K562 (cell line): ENCODE results near the gene DHCR7. TPM values are rescaled to one million over a fixed set of nuclear protein-coding genes. Genes with fewer than 3 reads are reported as not detected.

Experiments
- ATAC-seq: fragments of 200-7000 bp; cut with Tn5 transposase; 3 replicates; pipeline ENCODE4 v1.9.1; 2020; ENCODE audit warnings: moderate library complexity
- BruUV-seq: library from RNA; stranded (reverse); fragments of 400-500 nt; replicated peaks from 2 replicates; lab custom pipeline; 2021; lab: Mats Ljungman, UMichigan
- CTCF ChIA-PET: fragments of 300-600 bp; formaldehyde crosslinking; extraction: SDS; loops from one replicate; lab custom pipeline; 2021; ENCODE audit warnings: low intra/inter-chr PET ratio; lab: Yijun Ruan, JAX
- POLR2A ChIA-PET: fragments of 300-600, 350-650 bp; sonication (Branson Sonifier 250); formaldehyde crosslinking; extraction: SDS; loops from one replicate; lab custom pipeline; 2021; ENCODE audit warnings: antibody characterized with exemption, inconsistent platforms; lab: Yijun Ruan, JAX
- DNase-seq, 4 experiments: peaks; one replicate each; pipeline versions ENCODE4 v3.0.0 to v3.0.0-alpha.2; 2011 to 2018; ENCODE audit warnings: low spot score in 3 of 4, mixed read lengths in 3 of 4; ENCODE audit errors: extremely low read depth in 1 of 4
- FAIRE-seq: peaks from 2 replicates; lab custom pipeline; 2011; peaks lifted over from hg19 to GRCh38; lab: Jason Lieb, UNC
- H2AFZ ChIP-seq: 2 replicates; pipeline ENCODE4 v1.6.0; 2011; ENCODE audit warnings: low read depth, low read length, control low read depth, inconsistent platforms
- H3K27ac ChIP-seq: fragments of 200-600 bp; 3 replicates; pipeline ENCODE4 v1.8.0; 2011; ENCODE audit warnings: low read depth, mild to moderate bottlenecking, control low read depth, inconsistent platforms, low read length, moderate library complexity, mixed read lengths; ENCODE audit errors: extremely low read depth
- H3K27me3 ChIP-seq, 2 experiments: fragments of 300-600 bp in 1 of 2; 2 replicates in 1 of 2; 3 replicates in 1 of 2; pipeline versions ENCODE4 v1.6.0 to v1.8.0; 2011; ENCODE audit warnings: inconsistent platforms in 2 of 2, low read length in 2 of 2, mild to moderate bottlenecking in 1 of 2, mixed read lengths in 1 of 2, moderate library complexity in 1 of 2; ENCODE audit not compliant: control insufficient read depth in 2 of 2, insufficient read depth in 2 of 2
- H3K36me3 ChIP-seq: fragments of 300-600 bp; 3 replicates; pipeline ENCODE4 v1.8.0; 2011; ENCODE audit warnings: mild to moderate bottlenecking, low read length, inconsistent platforms; ENCODE audit not compliant: control insufficient read depth, insufficient read depth
- H3K4me1 ChIP-seq, 2 experiments: fragments of 200-600 bp in 1 of 2; replicated peaks in 1 of 2; 2 replicates in 1 of 2; 3 replicates in 1 of 2; pipeline versions ENCODE4 v1.5.1 to v1.8.0; 2011; ENCODE audit warnings: inconsistent platforms in 2 of 2, low read length in 2 of 2, mild to moderate bottlenecking in 1 of 2, mixed read lengths in 1 of 2, moderate library complexity in 1 of 2; ENCODE audit not compliant: control insufficient read depth in 2 of 2, insufficient read depth in 2 of 2
- H3K4me2 ChIP-seq: 2 replicates; pipeline ENCODE4 v1.6.1; 2011; ENCODE audit warnings: low read length, control low read depth, inconsistent platforms, mixed read lengths; ENCODE audit not compliant: insufficient read depth
- H3K4me3 ChIP-seq: fragments of 200-600 bp; sonication (generic), shearing (Covaris generic); 2 replicates; pipeline ENCODE4 v1.5.1; 2016; ENCODE audit warnings: control low read depth, inconsistent platforms
- H3K79me2 ChIP-seq: fragments of 200-600 bp; 3 replicates; pipeline ENCODE4 v1.8.0; 2011; ENCODE audit warnings: low read length, inconsistent platforms; ENCODE audit not compliant: control insufficient read depth, insufficient read depth
- H3K9ac ChIP-seq, 2 experiments: 2 replicates each; pipeline versions ENCODE4 v1.6.0 to v1.6.1; 2011; ENCODE audit warnings: low read depth in 2 of 2, low read length in 2 of 2, control low read depth in 1 of 2, inconsistent platforms in 1 of 2, mild to moderate bottlenecking in 1 of 2, mixed read lengths in 1 of 2; ENCODE audit not compliant: insufficient read depth in 1 of 2
- H3K9me1 ChIP-seq: one replicate; pipeline ENCODE4 v1.6.0; 2011; ENCODE audit warnings: inconsistent platforms, mild to moderate bottlenecking, low read length, moderate library complexity; ENCODE audit not compliant: control insufficient read depth, insufficient read depth
- H3K9me3 ChIP-seq: replicated peaks from 2 replicates; pipeline ENCODE4 v1.5.1; 2011; ENCODE audit warnings: low read depth, low read length, inconsistent platforms; ENCODE audit not compliant: control insufficient read depth, insufficient read depth
- H4K20me1 ChIP-seq: replicated peaks from 2 replicates; pipeline ENCODE4 v1.6.1; 2011; ENCODE audit warnings: low read length, inconsistent platforms, mixed read lengths; ENCODE audit not compliant: control insufficient read depth, insufficient read depth
- STAT5A ChIP-seq: IDR thresholded peaks from 2 replicates; pipeline ENCODE4 v1.6.1; 2012; ENCODE audit warnings: low read length, inconsistent platforms, borderline replicate concordance
- THRB ChIP-seq: fragments of 450-650 bp; formaldehyde crosslinking; conservative IDR thresholded peaks from 2 replicates; pipeline ENCODE4 v1.4.0; 2022; ENCODE audit warnings: mild to moderate bottlenecking, missing genetic modification characterization
- ZBTB43 ChIP-seq: sonication (generic); formaldehyde crosslinking; IDR thresholded peaks from 2 replicates; pipeline ENCODE4 v1.8.0; 2023; ENCODE audit warnings: mild to moderate bottlenecking, missing genetic modification reagents
- WGBS: fragments of 100-300 bp; shearing (Covaris generic); methylation state at CpG from one replicate; pipeline ENCODE4 v1.1.6; 2016; ENCODE audit warnings: low coverage, mixed read lengths; ENCODE audit not compliant: insufficient coverage; ENCODE audit errors: missing lambda C conversion rate; 5-methylcytosine and 5-hydroxymethylcytosine counted together
- in situ Hi-C: fragments of 300-500 bp; cut with MboI; formaldehyde crosslinking; loops from 4 replicates; pipeline ENCODE4 v1.15.0; 2018; ENCODE audit warnings: inconsistent platforms, mixed read lengths
- intact Hi-C: fragments of 100-400 bp; cut with micrococcal nuclease; formaldehyde crosslinking; loops from 2 replicates; pipeline ENCODE4 v1.14.2; 2022
- polyA plus RNA-seq, 8 experiments: library from polyadenylated mRNA; depleted of rRNA in 4 of 8; stranded (reverse) in 5 of 8; unstranded in 3 of 8; fragments of >200 nt; fragmentation: Nextera tagmentation in 2 of 8; fragmentation: Illumina TruSeq in 1 of 8; extraction: Ambion mirVana in 2 of 8; extraction: Trizol in 1 of 8; gene quantifications; 2 replicates each; pipeline versions ENCODE4 v1.2.1 to v1.2.3, GENCODE V29; 2011 to 2014; ENCODE audit warnings: inconsistent platforms in 1 of 8, missing spikeins in 1 of 8
- total RNA-seq, 7 experiments: library from RNA; depleted of rRNA in 6 of 7; stranded (reverse); fragments of >200 nt in 6 of 7; fragmentation: Illumina TruSeq in 2 of 7; extraction: Trizol in 2 of 7; gene quantifications; 2 replicates each; pipeline versions ENCODE4 v1.2.1 to v1.2.3, GENCODE V29; 2011 to 2021; ENCODE audit warnings: low replicate concordance in 1 of 7

The DHCR7 gene
- total and polyA plus RNA-seq, 9 of the 15 experiments (the other 6 are each of a cell fraction or from before 2014, with no cell fraction given): 8.4 to 192 (median 82.4) TPM

GRCh38 chr11:71484248-71485062 is 36.3 kb upstream of the DHCR7 start:
- TF ChIP-seq THRB (CRISPR knock-in tag) (no peak), ZBTB43 (CRISPR knock-in tag) (peak; percentile 74; the same call in 1 of the 2 replicates), STAT5A (0 out of 2 replicates have a peak, but pooled peaks have one; percentile 28)
- Histone ChIP-seq H3K4me2 (no peak overlapping the region), H3K4me1 (peaks cover 6 to 18% of the 10 kb centered on the region in 2 experiments; a peak in 4 of 5 replicates), H4K20me1 (no peaks in the 10 kb centered on the region), H3K9me3 (no peaks in the 10 kb centered on the region), H2AFZ (no peak overlapping the region), H3K27ac (no peak overlapping the region), H3K27me3 (no peaks in the 10 kb centered on the region), H3K79me2 (no peaks in the 10 kb centered on the region), H3K36me3 (peaks cover 63% of the 10 kb centered on the region; the same call in 2 of the 3 replicates), H3K9me1 (no peaks in the 10 kb centered on the region), H3K9ac (no peak overlapping the region), H3K4me3 (no peak overlapping the region)
- 84% methylated on average over 21 of the region's 23 CpGs for WGBS
- FAIRE-seq: no peak
- no peak for DNase-seq
- ChIA-PET POLR2A (interaction anchor here (1.0 to 1.5 kb wide), 2 partner anchors 14 to 23 kb away, joined by 3 read pairs; no protein-coding TSS in a partner anchor), CTCF (no interaction called here)
- no TSS peak for BruUV-seq
- in situ Hi-C loops: no loop called here
- intact Hi-C loops: no loop called here
- no peak for ATAC-seq
